Trophoblast cell (in vitro differentiated cells and primary cell): ENCODE measurements around the gene TMEM88.
A peak's percentile ranks its signal among the peaks of the same experiment; 100 is the strongest.

Experiments used
- DNase-seq, 2 donors: peaks; one replicate each; pipeline ENCODE4 v3.0.0-alpha.2; 2016
- H2AFZ ChIP-seq: 2 replicates; pipeline ENCODE4 v1.6.1; 2013; ENCODE audit warnings: low read length, moderate library complexity, mild to moderate bottlenecking; ENCODE audit not compliant: insufficient read depth, poor library complexity
- H2AK5ac ChIP-seq: 2 replicates; pipeline ENCODE4 v1.6.1; 2013; ENCODE audit warnings: mild to moderate bottlenecking, low read length
- H2BK120ac ChIP-seq: 2 replicates; pipeline ENCODE4 v1.6.1; 2013; ENCODE audit warnings: low read length, mild to moderate bottlenecking, moderate library complexity; ENCODE audit not compliant: insufficient read depth, poor library complexity
- H2BK12ac ChIP-seq: 2 replicates; pipeline ENCODE4 v1.6.1; 2013; ENCODE audit warnings: mild to moderate bottlenecking, low read length, moderate library complexity
- H2BK5ac ChIP-seq: 2 replicates; pipeline ENCODE4 v1.6.1; 2013; ENCODE audit warnings: low read length, low read depth, moderate library complexity, mild to moderate bottlenecking; ENCODE audit not compliant: poor library complexity
- H3K14ac ChIP-seq: 2 replicates; pipeline ENCODE4 v1.6.1; 2013; ENCODE audit warnings: mild to moderate bottlenecking, low read length
- H3K18ac ChIP-seq: 2 replicates; pipeline ENCODE4 v1.6.1; 2013; ENCODE audit warnings: mild to moderate bottlenecking, low read length
- H3K23ac ChIP-seq: 2 replicates; pipeline ENCODE4 v1.6.1; 2013; ENCODE audit warnings: low read length
- H3K27ac ChIP-seq: 2 replicates; pipeline ENCODE4 v1.5.1; 2013; ENCODE audit warnings: low read depth, mild to moderate bottlenecking, inconsistent platforms, low read length, moderate library complexity
- H3K27me3 ChIP-seq: 2 replicates; pipeline ENCODE4 v1.6.1; 2013; ENCODE audit warnings: inconsistent platforms, mild to moderate bottlenecking, low read length, moderate library complexity; ENCODE audit not compliant: insufficient read depth
- H3K36me3 ChIP-seq, 2 experiments: 1 replicate in 1 of 2; 2 replicates in 1 of 2; pipeline ENCODE4 v1.6.1; 2013; ENCODE audit warnings: low read length in 2 of 2, mild to moderate bottlenecking in 2 of 2, moderate library complexity in 1 of 2; ENCODE audit not compliant: insufficient read depth in 2 of 2, control insufficient read depth in 1 of 2
- H3K4ac ChIP-seq: 2 replicates; pipeline ENCODE4 v1.6.1; 2013; ENCODE audit warnings: low read depth, mild to moderate bottlenecking, low read length, moderate library complexity
- H3K4me1 ChIP-seq, 2 experiments: 1 replicate in 1 of 2; 2 replicates in 1 of 2; pipeline ENCODE4 v1.6.1; 2013; ENCODE audit warnings: low read length in 2 of 2, mild to moderate bottlenecking in 2 of 2, moderate library complexity in 1 of 2; ENCODE audit not compliant: insufficient read depth in 2 of 2, control insufficient read depth in 1 of 2
- H3K4me2 ChIP-seq: 2 replicates; pipeline ENCODE4 v1.6.1; 2013; ENCODE audit warnings: inconsistent platforms, mild to moderate bottlenecking, low read length, moderate library complexity
- H3K4me3 ChIP-seq: 2 replicates; pipeline ENCODE4 v1.5.1; 2013; ENCODE audit warnings: mild to moderate bottlenecking, low read depth, low read length, inconsistent platforms
- H3K79me1 ChIP-seq: one replicate; pipeline ENCODE4 v1.6.1; 2013; ENCODE audit warnings: low read length
- H3K79me2 ChIP-seq: 2 replicates; pipeline ENCODE4 v1.6.1; 2013; ENCODE audit warnings: low read length, mild to moderate bottlenecking; ENCODE audit not compliant: control insufficient read depth, insufficient read depth, poor library complexity
- H3K9ac ChIP-seq: 2 replicates; pipeline ENCODE4 v1.6.1; 2013; ENCODE audit warnings: mild to moderate bottlenecking, low read length
- H3K9me3 ChIP-seq: 2 replicates; pipeline ENCODE4 v1.6.1; 2013; ENCODE audit warnings: low read depth, mild to moderate bottlenecking, control low read depth, inconsistent platforms, low read length; ENCODE audit not compliant: insufficient read depth
- H4K12ac ChIP-seq: 2 replicates; pipeline ENCODE4 v1.6.1; 2013; ENCODE audit warnings: low read depth, mild to moderate bottlenecking, low read length, moderate library complexity
- H4K8ac ChIP-seq: 2 replicates; pipeline ENCODE4 v1.6.1; 2013; ENCODE audit warnings: low read depth, mild to moderate bottlenecking, low read length, moderate library complexity
- H4K91ac ChIP-seq: one replicate; pipeline ENCODE4 v1.6.1; 2013; ENCODE audit warnings: low read depth, mild to moderate bottlenecking, low read length, moderate library complexity
- WGBS: extraction: QIAGEN DNeasy Blood & Tissue Kit; methylation state at CpG from one replicate; pipeline ENCODE4 v1.1.7; 2013; ENCODE audit warnings: missing lambda C conversion rate; ENCODE audit not compliant: insufficient read length, insufficient coverage; ENCODE audit errors: extremely low coverage; 5-methylcytosine and 5-hydroxymethylcytosine counted together

The TMEM88 gene

DNA sequence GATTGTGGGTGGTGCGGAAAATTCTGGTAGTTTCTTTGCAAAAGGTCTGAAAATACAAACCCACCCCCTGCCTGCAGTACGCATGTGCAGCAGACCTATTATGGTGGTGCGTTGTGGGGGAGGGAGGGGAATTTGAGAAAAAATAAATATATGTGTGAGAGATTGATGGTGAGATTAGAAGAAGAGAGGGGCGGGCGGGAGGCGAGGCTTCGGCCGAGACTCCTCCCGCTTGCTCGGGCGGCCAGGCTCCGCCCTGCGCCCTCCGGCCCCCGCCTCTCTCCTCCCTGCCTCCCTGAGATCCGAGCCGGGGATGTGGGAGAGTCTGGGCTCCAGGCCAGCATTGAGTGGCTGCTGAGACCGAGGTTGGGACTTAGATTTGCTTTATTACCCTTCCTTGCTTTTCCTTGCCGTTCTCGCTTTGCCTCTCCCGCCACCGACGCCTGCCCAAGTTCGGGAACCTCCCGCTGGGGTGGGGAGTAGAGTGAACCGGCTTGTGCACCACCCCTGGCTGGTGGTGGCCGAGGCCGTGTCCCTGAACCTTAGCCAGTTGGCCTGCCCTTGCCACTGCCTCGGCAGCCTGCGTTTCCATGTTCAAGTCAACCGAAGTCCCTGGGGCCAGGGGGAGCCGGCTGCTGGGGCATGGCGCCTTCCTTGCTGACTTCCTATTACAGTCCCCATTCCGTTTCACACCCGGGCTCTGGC lies 32.8 kb downstream of the TMEM88 start:
- H4K12ac ChIP-seq, result peak overlapping the region; percentile 75
- DNase-seq, result peak; percentile 78 to 83
- peaks cover 37% of the 10 kb centered on the region for H3K79me1 ChIP-seq
- H4K8ac ChIP-seq, result peak overlapping the region; percentile 91
- H4K91ac ChIP-seq, result peak overlapping the region; percentile 100
- 83% methylated on average over 1 of the region's 35 CpGs for WGBS
- H3K27me3 ChIP-seq, result no peaks in the 10 kb centered on the region
- H3K14ac ChIP-seq, result peak overlapping the region; percentile 91
- no peak overlapping the region for H3K23ac ChIP-seq
- peak overlapping the region; percentile 73 for H3K9ac ChIP-seq
- H2AK5ac ChIP-seq, result peak overlapping the region; percentile 71
- peak overlapping the region; percentile 75 for H3K4ac ChIP-seq
- H2BK12ac ChIP-seq, result peak overlapping the region; percentile 43
- peak overlapping the region; percentile 98 for H3K18ac ChIP-seq
- H3K4me3 ChIP-seq, result peak overlapping the region; percentile 70
- peak overlapping the region; percentile 97 for H2BK120ac ChIP-seq
- H3K4me1 ChIP-seq, result peaks cover 24 to 25% of the 10 kb centered on the region in 2 experiments
- H3K9me3 ChIP-seq, result no peaks in the 10 kb centered on the region
- H2AFZ ChIP-seq, result peak overlapping the region; percentile 85
- peak overlapping the region; percentile 93 for H3K27ac ChIP-seq
- H3K4me2 ChIP-seq, result peak overlapping the region; percentile 94
- peak overlapping the region; percentile 99 for H2BK5ac ChIP-seq
- H3K36me3 ChIP-seq, result peaks cover 14 to 16% of the 10 kb centered on the region in 2 experiments
- peaks cover 17% of the 10 kb centered on the region for H3K79me2 ChIP-seq

DNA sequence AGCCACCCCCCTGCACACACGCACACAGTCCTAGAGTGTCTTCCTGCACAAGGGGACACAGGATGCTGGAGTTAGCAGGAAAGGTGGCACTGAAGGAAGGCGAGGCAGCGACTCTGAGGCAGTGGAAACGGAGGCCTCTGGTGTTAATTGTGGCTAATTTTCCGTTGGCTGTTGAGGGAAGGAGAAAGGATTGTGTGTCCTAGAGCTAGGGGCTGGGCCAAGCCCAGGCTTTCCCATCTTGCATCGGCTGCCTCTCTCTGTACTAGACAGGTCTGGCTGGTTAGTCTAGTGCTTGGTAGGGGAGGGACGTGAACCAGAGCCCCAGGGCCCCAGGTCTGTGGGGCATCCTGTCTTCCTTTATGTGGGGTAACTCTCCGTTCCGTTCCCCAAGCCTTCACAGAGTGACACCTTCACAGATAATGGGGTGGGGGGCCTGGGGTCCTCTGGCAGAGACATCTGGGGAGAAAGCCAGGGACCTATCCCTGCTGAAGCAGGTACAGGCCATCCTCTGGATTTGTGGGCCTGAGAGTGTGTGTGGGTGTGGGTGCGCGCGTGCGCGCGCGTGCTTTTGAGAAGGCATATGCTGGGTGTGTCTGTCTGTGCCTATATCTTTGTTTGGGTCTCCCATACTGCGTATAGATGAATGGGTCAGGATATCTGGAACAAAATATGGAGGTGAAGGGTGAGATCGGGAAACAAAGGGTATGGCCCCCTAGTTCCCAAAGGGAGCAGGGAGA lies 33.5 kb downstream of the TMEM88 start, which contains the start of gene CHD3:
Gene CHD3, plus strand, starts transcription at position 606 of the 737 bp plus-strand sequence. CDS start 212 bp downstream, outside the sequence.
- Histone ChIP-seq H3K36me3 (peaks cover 14 to 18% of the 10 kb centered on the region in 2 experiments), H3K4me1 (peaks cover 22 to 25% of the 10 kb centered on the region in 2 experiments), H2AFZ (peak within 1 kb of the TSS; percentile 85), H3K4ac (peak within 1 kb of the TSS; percentile 75), H3K79me2 (peaks cover 17% of the 10 kb centered on the region), H2AK5ac (peak within 1 kb of the TSS; percentile 71), H4K8ac (peak within 1 kb of the TSS; percentile 91), H3K18ac (peak within 1 kb of the TSS; percentile 98), H3K14ac (peak within 1 kb of the TSS; percentile 91), H3K23ac (no peak within 1 kb of the TSS), H3K27ac (peak within 1 kb of the TSS; percentile 93), H3K9ac (peak within 1 kb of the TSS; percentile 73), H2BK120ac (peak within 1 kb of the TSS; percentile 97), H3K4me2 (peak within 1 kb of the TSS; percentile 94), H4K12ac (peak within 1 kb of the TSS; percentile 75), H3K9me3 (no peaks in the 10 kb centered on the region), H3K4me3 (peak within 1 kb of the TSS; percentile 70), H3K27me3 (no peaks in the 10 kb centered on the region), H2BK12ac (peak within 1 kb of the TSS; percentile 94), H3K79me1 (peaks cover 37% of the 10 kb centered on the region), H2BK5ac (peak within 1 kb of the TSS; percentile 99), H4K91ac (peak within 1 kb of the TSS; percentile 100)
- DNase-seq, result peak; percentile 78 to 87
- no CpG with 5 or more reads among the region's 18 CpGs for WGBS

DNA sequence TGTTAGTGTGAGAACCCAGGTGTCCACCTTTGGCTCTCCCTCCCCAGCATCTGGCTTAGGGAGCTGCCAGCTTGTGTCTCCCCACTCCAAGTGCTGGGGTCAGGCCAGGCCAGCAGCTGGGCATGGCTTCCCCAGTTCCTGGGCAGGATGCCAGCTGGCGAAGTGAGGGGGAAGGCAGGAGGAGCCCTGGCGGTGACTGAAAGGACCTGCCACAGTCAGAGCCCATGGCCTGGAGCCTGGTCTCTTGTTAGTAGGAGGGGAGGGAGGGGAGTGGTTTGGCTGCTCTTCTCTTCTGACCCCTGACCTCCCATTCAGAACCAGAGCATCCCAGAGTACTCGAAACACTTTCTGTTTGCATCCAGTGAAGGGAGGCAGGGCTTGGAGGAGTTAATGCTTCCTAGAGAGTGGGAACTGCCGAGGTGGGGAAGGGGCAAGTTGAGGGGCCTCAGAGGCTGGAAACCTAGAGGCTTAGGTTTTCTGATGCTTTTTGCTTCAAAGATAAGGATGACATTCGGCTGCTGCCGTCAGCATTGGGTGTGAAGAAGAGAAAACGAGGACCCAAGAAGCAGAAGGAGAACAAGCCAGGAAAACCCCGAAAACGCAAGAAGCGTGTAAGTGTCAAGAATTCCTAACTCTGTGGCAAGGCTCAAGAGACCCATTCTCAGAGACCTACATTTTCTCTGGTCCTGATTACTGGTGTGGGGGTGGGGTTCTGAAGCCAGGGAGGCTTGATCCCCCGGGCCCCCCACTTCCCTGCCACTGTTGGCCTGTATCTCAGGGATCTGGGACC lies 34.5 kb downstream of the TMEM88 start:
- H2BK120ac ChIP-seq, result peak overlapping the region; percentile 56
- peak overlapping the region; percentile 83 for H4K8ac ChIP-seq
- H3K4me1 ChIP-seq, result peaks cover 22 to 25% of the 10 kb centered on the region in 2 experiments
- peak overlapping the region; percentile 94 for H2BK12ac ChIP-seq
- H3K9me3 ChIP-seq, result no peaks in the 10 kb centered on the region
- H2BK5ac ChIP-seq, result peak overlapping the region; percentile 88
- no peaks in the 10 kb centered on the region for H3K27me3 ChIP-seq
- no peak overlapping the region for H3K4me3 ChIP-seq
- no peak overlapping the region for H3K23ac ChIP-seq
- peak overlapping the region; percentile 31 for H3K4me2 ChIP-seq
- H3K18ac ChIP-seq, result peak overlapping the region; percentile 66
- WGBS, result no CpG with 5 or more reads among the region's 11 CpGs
- peak; percentile 16 to 48 for DNase-seq
- peaks cover 23 to 28% of the 10 kb centered on the region in 2 experiments for H3K36me3 ChIP-seq
- H3K9ac ChIP-seq, result peak overlapping the region; percentile 16
- H3K27ac ChIP-seq, result peak overlapping the region; percentile 93
- H3K4ac ChIP-seq, result peak overlapping the region; percentile 50
- peak overlapping the region; percentile 100 for H4K91ac ChIP-seq
- peak overlapping the region; percentile 68 for H3K14ac ChIP-seq
- peaks cover 37% of the 10 kb centered on the region for H3K79me1 ChIP-seq
- no peak overlapping the region for H2AFZ ChIP-seq
- peak overlapping the region; percentile 55 for H2AK5ac ChIP-seq
- peaks cover 17% of the 10 kb centered on the region for H3K79me2 ChIP-seq
- no peak overlapping the region for H4K12ac ChIP-seq
